ENCODE measurements around the gene TEKT5. TPM values are rescaled to one million over a fixed set of nuclear protein-coding genes. Genes with fewer than 3 reads are reported as not detected.

Gene TEKT5
- total RNA-seq, 4 donors from 2014 or later, result 0.20 to 0.93 (median 0.42) TPM; not detected in 1

DNA sequence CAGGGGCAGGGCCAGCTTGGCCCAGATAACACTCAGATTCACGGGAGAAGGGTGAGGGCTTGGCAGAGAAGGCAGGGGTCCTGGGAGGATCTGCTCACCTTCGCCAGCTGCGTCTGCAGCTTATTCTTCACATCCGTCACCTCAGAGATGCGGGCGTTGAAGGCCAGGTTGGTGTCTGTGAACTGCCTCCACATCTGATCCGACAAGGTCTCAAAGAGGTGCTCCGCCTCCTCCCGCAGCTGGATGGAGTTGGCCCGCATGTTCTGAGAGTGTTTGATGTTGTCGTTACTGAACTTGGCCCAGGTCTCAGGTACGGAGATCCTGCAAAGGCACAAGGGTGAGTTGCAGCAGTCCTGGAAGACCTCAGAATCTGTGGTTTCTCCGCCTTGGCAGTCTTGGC, 18.9 kb downstream of the TEKT5 start:
- TF ChIP-seq POLR2A (IDR thresholded peaks at IDR 0.05), result no peak
- TF ChIP-seq, protein P1, sequence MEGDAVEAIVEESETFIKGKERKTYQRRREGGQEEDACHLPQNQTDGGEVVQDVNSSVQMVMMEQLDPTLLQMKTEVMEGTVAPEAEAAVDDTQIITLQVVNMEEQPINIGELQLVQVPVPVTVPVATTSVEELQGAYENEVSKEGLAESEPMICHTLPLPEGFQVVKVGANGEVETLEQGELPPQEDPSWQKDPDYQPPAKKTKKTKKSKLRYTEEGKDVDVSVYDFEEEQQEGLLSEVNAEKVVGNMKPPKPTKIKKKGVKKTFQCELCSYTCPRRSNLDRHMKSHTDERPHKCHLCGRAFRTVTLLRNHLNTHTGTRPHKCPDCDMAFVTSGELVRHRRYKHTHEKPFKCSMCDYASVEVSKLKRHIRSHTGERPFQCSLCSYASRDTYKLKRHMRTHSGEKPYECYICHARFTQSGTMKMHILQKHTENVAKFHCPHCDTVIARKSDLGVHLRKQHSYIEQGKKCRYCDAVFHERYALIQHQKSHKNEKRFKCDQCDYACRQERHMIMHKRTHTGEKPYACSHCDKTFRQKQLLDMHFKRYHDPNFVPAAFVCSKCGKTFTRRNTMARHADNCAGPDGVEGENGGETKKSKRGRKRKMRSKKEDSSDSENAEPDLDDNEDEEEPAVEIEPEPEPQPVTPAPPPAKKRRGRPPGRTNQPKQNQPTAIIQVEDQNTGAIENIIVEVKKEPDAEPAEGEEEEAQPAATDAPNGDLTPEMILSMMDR (IDR thresholded peaks at IDR 0.05), result no peak
- no peak for DNase-seq (ENCODE audit: low spot score in 2 of 2)
- intact Hi-C loops (cut with DNase I; ENCODE audit: low total_unique reads), result no loop called here
- H3K4me3 ChIP-seq (ENCODE audit: low read depth, poor library complexity, severe bottlenecking), result no peak overlapping the region
- WGBS, 2 donors, result 84 to 93% methylated on average over 13 of the region's 13 CpGs

DNA sequence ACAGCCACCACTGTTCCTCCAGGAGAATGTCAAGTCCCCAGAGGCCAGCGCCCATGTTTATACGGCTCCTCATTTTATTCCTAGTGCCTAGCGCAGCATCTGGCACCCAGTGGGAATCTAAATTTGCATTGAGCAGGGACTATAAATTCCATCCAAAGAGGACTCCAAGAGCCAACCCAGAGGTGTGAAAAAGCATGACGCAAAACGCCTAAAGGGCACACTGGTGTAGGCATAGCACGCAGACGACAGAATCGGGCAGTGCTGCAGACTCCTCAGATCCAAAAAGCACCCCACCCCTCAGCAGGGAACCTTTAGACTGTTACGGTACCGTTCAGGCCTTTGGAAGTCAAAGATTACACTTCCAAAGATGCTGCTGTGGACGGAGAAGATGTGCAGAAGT, 19.5 kb downstream of the TEKT5 start:
- intact Hi-C loops (cut with DNase I; ENCODE audit: low total_unique reads), result no loop called here
- DNase-seq (ENCODE audit: low spot score in 2 of 2), result no peak
- WGBS, 2 donors, result 55 to 58% methylated on average over 11 of the region's 11 CpGs
- H3K4me3 ChIP-seq (ENCODE audit: low read depth, poor library complexity, severe bottlenecking), result no peak overlapping the region
- TF ChIP-seq, protein P1 (IDR thresholded peaks at IDR 0.05), result no peak
- no peak for TF ChIP-seq POLR2A (IDR thresholded peaks at IDR 0.05)

DNA sequence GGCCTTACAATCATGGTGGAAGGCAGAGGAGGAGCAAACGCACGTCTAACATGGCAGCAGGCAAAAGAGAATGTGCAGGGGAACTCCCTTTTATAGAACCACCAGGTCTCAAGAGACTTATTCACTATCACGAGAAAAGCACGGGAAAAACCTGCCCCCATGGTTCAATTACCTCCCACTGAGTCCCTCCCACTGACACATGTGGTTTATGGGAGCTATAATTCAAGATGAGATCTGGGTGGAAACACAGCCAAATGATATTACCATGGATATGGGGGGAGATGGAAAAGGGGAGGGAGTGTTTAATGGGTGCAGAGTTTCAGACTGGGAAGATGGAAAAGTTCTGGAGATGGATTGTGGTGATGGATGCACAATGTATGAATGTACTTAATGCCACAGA, 23.0 kb downstream of the TEKT5 start:
- H3K4me3 ChIP-seq (ENCODE audit: low read depth, poor library complexity, severe bottlenecking), result no peak overlapping the region
- WGBS, 2 donors, result 26 to 51% methylated on average over 4 of the region's 4 CpGs
- intact Hi-C loops (cut with DNase I; ENCODE audit: low total_unique reads), result no loop called here
- no peak for DNase-seq (ENCODE audit: low spot score in 2 of 2)
- TF ChIP-seq POLR2A (IDR thresholded peaks at IDR 0.05), result no peak
- TF ChIP-seq, protein P1 (IDR thresholded peaks at IDR 0.05), result no peak

DNA sequence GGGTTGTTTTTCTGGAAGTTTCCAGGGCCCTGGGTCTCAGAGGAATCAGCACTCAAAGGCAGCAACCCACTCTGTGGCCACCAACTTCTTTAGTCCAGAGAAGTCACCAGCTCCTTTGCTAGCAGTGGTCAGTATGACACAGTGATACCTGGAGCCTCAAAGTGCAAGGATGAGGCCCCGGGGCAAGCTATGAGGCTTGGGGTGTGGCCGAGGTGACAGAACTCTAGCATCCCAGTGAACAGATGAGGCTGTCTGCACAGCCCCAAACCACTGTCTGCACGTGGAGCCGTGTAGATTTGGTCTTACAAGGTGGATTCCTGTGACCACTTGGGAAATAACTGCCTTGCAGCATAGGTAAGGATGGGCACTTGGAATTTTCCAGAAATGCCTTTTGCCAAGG, 24.9 kb downstream of the TEKT5 start:
- no peak overlapping the region for H3K4me3 ChIP-seq (ENCODE audit: low read depth, poor library complexity, severe bottlenecking)
- DNase-seq (ENCODE audit: low spot score in 2 of 2), result no peak
- TF ChIP-seq POLR2A (IDR thresholded peaks at IDR 0.05), result no peak
- TF ChIP-seq, protein P1 (IDR thresholded peaks at IDR 0.05), result no peak
- intact Hi-C loops (cut with DNase I; ENCODE audit: low total_unique reads), result no loop called here
- WGBS, 2 donors, result 88 to 89% methylated on average over 2 to 3 of the region's 4 CpGs

GRCh38 chr16:10668322-10669045, 26.2 kb downstream of the TEKT5 start:
- TF ChIP-seq POLR2A (IDR thresholded peaks at IDR 0.05), result no peak
- TF ChIP-seq, protein P1 (IDR thresholded peaks at IDR 0.05), result no peak
- H3K4me3 ChIP-seq (ENCODE audit: low read depth, poor library complexity, severe bottlenecking), result no peak overlapping the region
- intact Hi-C loops (cut with DNase I; ENCODE audit: low total_unique reads), result no loop called here
- WGBS, 2 donors, result 59 to 61% methylated on average over 8 of the region's 8 CpGs
- DNase-seq (ENCODE audit: low spot score in 2 of 2), result no peak

DNA sequence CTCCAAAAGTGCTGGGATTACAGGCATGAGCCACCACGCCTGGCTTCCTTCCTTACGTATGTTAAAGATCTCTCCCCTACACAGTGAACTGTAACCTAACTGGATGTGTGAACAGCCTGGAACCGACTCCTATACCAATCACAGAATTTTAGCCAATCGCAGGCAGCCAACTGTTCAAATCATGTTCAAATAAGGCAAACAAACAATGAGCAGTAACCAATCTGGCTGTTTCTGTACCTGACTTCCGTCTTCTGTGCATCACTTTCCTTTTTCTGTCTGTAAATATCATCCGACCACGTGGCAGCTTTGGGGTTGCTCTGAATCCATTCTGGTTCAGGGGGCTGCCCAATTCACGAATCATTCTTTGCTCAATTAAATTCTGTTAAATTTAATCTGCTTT, 27.5 kb downstream of the TEKT5 start:
- no peak overlapping the region for H3K4me3 ChIP-seq (ENCODE audit: low read depth, poor library complexity, severe bottlenecking)
- TF ChIP-seq, protein P1 (IDR thresholded peaks at IDR 0.05), result no peak
- no peak for TF ChIP-seq POLR2A (IDR thresholded peaks at IDR 0.05)
- 88 to 91% methylated on average over 8 of the region's 8 CpGs for WGBS, 2 donors
- intact Hi-C loops (cut with DNase I; ENCODE audit: low total_unique reads), result no loop called here
- DNase-seq (ENCODE audit: low spot score in 2 of 2), result no peak

All from lower leg skin (tissue), 4 donors.